ENCODE measurements around the gene P2RY12.

GRCh38 chr3:151347432-151347831, 37.1 kb downstream of the P2RY12 start:
- TF ChIP-seq POLR2AphosphoS5 (IDR thresholded peaks at IDR 0.05; ENCODE audit: insufficient read depth, low read depth, low read length): no peak
- TF ChIP-seq CTCF (IDR thresholded peaks at IDR 0.05; ENCODE audit: extremely low read depth in 1 of 2, insufficient read depth in 1 of 2, low read depth in 1 of 2, low read length in 2 of 2): no peak
